Measurements from ENCODE around the gene APLP2.
"Not testable (repeated sequence)": the region's sequence is repeated elsewhere in the genome, so short reads cannot be mapped to it uniquely, and the experiment has no call there.

The APLP2 gene

GRCh38 chr11:130151196-130151595 is 81.5 kb downstream of the APLP2 start:
- no peak for DNase-seq

- peak; percentile 13 for DNase-seq
Measured at GRCh38 chr11:130156108-130157022, 86.7 kb downstream of the APLP2 start.

- DNase-seq, result no peak
Measured at GRCh38 chr11:130157101-130157500, 87.4 kb downstream of the APLP2 start.

GRCh38 chr11:130157840-130158239 is 88.1 kb downstream of the APLP2 start:
- DNase-seq, result no peak

GRCh38 chr11:130159139-130159538 is 89.4 kb downstream of the APLP2 start:
- DNase-seq, result no peak

GRCh38 chr11:130159657-130160497 is 90.2 kb downstream of the APLP2 start, which contains the start of gene ST14:
ST14 (plus strand) TSS chr11:130159782; CDS start chr11:130159980, 198 bp downstream.
- DNase-seq, result no peak

- DNase-seq, result no peak
Measured at GRCh38 chr11:130160498-130161155, 90.9 kb downstream of the APLP2 start.

- no peak for DNase-seq
Measured at GRCh38 chr11:130161441-130162145, 91.9 kb downstream of the APLP2 start.

GRCh38 chr11:130162733-130163132 is 93.0 kb downstream of the APLP2 start:
- DNase-seq, result peak; percentile 66

- DNase-seq, result peak; percentile 25
Measured at GRCh38 chr11:130163346-130164220, 93.9 kb downstream of the APLP2 start.

GRCh38 chr11:130164221-130164570 is 94.5 kb downstream of the APLP2 start:
- DNase-seq, result no peak

- DNase-seq, result no peak
Measured at GRCh38 chr11:130165601-130166456, 96.1 kb downstream of the APLP2 start.

- DNase-seq, result peak; percentile 44
Measured at GRCh38 chr11:130166457-130166784, 96.7 kb downstream of the APLP2 start.

GRCh38 chr11:130167146-130167545 is 97.5 kb downstream of the APLP2 start:
- DNase-seq, result no peak

- no peak for DNase-seq
Measured at GRCh38 chr11:130168105-130168504, 98.4 kb downstream of the APLP2 start.

- no peak for DNase-seq
Measured at GRCh38 chr11:130170345-130170744, 100.7 kb downstream of the APLP2 start.

GRCh38 chr11:130171534-130171933 is 101.8 kb downstream of the APLP2 start:
- DNase-seq, result no peak

GRCh38 chr11:130172001-130172400 is 102.3 kb downstream of the APLP2 start:
- DNase-seq, result not testable (repeated sequence)

GRCh38 chr11:130174642-130175041 is 104.9 kb downstream of the APLP2 start:
- peak; percentile 16 for DNase-seq

- no peak for DNase-seq
Measured at GRCh38 chr11:130175898-130176297, 106.2 kb downstream of the APLP2 start.

- no peak for DNase-seq
Measured at GRCh38 chr11:130177782-130178181, 108.1 kb downstream of the APLP2 start.
